CD4-positive, alpha-beta T cell treated with Interleukin-17A for 4 hours (primary cell): ENCODE measurements around the gene AMPH.
A peak's percentile ranks its signal among the peaks of the same experiment; 100 is the strongest.

Experiments
- DNase-seq: peaks from one replicate; pipeline ENCODE4 v3.0.0-alpha.2; 2020; ENCODE audit warnings: mixed read lengths

Gene AMPH

DNA sequence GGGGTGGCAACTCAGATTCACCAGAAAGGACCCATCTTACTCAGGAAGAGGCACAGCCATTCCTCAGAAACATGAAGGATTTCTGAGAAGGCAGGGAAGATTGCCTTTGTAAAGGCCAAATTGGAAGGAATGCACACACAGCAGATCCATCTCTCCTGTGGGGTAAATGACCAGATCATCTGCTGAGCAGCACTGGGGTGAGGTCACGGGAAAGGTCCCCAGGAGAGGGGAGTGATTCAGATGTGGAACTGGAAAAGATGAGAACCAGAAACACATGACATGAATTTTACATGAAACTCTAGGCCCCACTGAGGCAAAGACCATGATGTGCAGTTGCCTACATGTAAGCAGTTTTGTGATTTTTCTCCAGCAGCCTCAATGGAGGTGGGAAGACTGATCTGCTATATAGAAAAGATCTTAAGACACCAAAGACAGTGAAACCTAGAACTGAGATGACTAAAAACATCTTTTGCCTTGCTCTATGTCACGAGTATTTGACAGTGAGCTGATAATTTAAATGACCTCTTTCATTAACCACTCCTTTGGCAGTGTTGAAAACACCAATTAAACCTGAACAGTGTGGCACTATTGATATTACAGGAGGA is 91.6 kb downstream of the AMPH start:
- DNase-seq, result no peak

DNA sequence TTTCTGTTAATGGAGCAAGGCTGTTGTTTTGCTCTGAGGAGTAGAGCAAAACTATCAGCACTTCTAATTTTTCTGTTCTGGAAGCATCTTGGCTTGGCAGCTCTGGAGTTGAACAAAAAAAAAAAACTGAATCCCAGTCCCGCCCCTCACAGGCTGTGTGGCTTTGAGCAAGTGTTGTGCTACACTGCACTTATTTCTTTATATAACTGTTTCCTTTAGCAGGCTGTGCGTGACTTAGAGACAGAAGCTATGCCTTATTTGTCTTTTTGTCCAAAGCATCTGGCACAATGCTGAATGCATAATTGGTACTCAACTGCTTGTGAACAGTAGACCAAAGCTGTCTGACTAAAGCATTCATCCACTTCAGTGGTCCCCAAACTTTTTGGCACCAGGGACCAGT is 96.1 kb downstream of the AMPH start:
- DNase-seq, result no peak

DNA sequence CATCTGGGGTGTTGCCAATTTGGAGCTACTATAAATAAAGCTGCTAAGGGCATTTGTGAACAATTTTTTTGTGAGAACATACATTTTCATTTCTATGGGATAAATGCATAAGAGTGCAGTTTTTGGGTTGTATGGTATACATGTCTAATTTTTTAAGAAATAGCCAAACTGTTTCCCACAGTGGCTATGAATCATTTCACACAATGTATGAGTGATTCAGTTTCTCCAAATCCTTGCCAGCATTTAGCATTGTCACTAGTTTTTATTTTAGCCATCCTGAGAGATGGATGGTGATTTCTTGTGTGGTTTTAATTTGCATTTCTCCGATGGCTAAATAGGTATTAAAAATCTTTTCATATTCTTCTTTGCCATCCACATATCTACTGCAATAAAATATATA is 105.3 kb downstream of the AMPH start:
- no peak for DNase-seq

DNA sequence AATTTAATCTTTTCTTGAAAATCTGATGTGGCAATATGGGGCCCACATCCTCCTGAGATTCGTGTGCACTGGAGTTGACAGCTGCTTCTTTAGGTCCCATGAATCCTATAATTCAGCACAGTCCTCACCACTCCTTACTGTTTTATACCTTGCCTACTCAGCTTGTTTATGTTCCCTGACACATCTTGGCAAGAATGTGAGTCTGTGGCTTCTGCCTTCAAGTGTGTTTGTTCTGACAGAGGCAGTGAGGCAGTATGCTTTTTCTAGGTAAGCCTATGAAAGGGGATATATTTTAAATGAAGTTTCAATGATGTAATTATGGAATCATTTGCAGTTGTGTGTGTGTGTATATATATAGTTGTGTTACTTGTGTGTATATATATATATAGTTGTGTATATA is 106.4 kb downstream of the AMPH start:
- DNase-seq, result no peak

DNA sequence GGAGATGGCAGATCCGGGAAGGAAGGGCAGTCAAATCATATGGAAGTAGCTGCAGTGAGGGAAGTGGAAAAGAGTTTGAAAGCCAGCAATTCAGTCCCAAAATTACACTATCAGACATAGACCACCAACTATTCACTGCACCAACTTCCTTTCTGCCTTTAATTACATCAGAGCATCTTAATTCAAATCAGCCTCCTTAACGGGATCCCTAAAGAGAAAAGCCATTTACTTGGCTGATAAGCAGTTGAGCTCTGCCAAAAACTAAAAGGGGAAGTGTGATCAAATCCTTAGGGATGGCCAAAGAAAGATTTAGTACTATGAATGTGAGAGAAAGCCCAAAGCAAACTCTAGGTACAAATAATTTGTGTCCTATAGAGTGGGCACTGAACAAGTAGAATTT is 110.4 kb downstream of the AMPH start:
- DNase-seq, result no peak

DNA sequence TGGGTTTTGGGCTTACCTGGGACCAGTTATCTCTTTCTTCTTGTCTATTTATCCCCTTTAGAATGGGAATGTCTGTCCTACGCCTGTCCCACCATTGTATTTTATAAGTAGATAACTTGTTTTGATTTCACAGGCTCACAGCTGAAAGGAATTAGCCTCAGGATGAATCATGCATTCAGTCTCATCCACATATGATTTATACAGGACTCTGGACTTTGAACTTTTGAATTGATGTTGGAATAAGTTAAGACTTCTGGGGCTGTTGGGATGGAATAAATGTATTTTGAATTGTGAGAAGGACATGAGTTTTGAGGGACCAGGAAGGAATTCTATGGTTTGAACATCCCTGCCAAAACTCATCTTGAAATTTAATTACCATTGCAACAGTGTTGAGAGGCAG is 112.6 kb downstream of the AMPH start:
- no peak for DNase-seq

DNA sequence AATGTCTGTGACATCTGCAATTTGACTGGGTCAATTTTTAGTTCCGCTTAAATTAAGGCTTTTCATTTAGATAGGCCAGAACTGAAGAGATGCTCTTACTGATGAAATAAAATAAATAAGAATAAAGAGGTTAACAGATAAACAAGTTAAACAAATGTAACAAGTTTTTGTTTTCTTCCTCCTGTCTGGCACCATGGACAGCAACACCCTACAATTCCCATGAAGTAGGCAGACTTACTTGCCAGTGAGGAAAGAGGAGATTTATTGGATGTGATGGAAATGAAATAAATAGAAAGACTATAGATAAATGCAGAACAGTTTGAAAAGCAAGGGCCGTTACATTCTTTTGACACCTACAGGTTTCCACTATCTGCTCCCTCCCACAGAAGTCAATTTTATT is 118.5 kb downstream of the AMPH start:
- DNase-seq, result no peak

DNA sequence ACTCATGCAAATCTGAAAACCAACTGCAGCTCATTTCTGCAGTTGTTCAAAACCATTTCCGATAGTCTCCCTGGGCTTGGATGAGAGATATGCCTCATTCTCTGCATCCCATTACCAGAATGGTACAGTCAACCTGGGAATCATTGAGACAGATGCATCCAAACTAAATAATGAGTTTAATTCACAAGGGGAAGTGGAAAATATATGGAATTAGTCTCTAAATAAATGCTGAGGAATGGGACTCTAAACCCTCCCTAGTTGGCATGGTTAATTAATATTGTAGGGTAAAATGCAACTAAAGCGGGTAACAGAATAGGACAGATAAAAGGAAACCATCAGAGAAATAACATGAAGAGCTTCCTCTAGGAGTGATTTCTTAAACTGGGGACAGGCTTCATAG is 118.9 kb downstream of the AMPH start:
- DNase-seq, result no peak

DNA sequence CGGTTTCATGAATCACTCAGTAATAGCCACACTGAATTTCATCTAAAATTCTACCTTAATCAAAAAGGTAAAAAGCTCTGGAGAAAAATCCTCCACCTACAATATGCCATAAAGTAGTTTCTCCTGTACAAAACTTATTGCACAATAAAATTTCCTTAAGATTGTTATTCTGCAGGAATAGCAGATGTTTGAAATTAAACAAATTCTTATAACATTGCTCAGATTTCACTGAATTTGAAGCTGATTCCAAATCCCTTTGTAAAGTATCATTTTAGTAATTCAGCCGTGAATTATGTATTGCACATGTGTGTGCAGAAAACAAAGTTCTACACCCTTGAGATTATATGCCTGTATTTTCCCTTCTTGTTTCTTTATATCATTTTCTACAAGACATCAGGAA is 123.8 kb downstream of the AMPH start:
- DNase-seq, result no peak

DNA sequence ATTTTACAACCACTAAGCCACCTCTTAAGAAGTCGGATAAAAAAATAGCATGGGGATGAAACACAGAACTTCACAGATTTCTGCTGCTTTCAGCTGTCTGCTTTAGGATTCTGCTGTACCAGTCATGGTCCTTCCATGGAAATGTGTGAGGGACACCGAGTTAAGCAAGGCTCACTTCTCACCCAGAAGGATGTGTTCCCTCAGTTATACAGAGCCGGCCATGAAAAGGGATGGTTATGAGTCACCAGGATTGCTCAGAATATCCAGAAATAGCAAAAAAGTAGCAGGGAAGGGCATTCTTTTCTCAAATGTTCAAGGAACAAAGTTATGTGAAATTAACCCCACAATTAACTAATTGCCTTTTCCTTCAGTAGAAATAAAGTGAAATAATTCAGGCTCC is 124.4 kb downstream of the AMPH start:
- no peak for DNase-seq

DNA sequence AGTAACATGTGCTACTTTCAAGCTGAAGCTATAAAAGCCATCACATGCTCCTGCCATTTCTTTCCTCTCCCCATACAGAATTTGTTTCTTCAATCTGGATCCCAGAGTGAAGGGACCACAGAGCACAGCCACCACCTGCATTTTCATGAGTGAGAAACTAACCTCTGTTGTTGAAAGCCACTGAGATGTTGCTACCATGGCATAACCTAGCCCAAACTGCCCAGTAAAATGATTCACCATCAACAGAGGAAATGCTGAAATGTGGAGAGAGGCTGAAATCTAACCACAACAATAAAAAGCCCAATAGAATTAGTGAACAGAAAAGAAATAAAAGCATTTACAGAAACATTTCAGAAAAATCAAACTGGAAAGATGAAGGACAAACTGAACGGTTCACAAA is 125.2 kb downstream of the AMPH start:
- DNase-seq, result no peak

DNA sequence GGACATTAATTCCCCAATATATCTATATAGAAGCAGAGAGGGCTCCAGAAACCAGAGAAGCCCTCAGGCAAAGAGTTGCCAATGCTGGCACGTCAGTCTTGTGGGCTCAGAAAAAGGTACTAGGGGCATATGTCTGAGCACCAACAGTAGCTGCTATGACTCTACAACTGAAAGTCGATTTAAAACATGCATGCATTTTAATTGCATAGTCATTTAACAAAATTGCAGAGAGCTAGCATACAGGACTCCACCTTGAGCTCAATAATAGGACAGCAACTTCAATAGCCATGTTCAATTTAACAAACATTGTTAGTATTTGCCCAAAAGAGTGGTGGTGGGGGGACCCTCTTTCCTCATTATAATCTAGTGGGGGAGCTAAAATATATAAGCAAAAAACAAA is 126.5 kb downstream of the AMPH start:
- no peak for DNase-seq

DNA sequence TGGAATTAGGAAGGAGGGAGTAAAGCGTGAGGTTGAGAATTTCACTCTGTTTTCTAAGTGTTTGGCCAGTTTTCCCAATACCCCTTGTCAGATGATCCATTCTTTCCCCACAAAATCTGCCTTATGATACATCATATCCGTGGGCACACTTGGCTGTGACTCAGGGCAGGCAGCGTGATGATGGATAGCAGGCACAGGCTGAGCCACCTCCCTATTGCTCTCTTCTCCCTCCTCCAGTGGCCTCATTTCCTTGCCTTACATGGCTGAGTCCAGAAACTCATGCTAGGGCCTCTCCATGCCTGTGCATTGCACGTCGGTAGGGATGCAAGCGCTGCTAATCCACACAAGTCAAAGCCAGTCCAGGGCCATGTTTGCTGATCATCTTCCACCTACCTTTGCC is 128.3 kb downstream of the AMPH start:
- no peak for DNase-seq

DNA sequence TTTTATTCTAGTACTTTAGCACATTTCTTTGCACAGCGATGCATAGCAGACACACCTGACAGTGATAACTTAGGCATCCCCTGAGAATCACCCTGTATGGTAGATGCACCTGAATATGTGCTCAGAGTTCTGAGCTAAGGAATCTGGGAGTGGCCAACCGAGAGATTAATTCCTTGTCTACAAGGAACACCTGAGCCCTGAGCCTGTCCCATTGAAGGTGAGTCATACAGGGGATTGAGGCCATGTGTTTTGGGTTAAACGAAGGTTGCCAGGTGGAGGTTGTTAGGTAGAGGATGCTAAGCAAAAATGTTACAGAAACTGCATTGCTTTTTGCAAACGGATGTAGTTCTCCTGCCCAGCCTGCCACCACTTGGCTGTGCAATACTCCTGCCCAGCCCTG is 128.9 kb downstream of the AMPH start:
- DNase-seq, result no peak

DNA sequence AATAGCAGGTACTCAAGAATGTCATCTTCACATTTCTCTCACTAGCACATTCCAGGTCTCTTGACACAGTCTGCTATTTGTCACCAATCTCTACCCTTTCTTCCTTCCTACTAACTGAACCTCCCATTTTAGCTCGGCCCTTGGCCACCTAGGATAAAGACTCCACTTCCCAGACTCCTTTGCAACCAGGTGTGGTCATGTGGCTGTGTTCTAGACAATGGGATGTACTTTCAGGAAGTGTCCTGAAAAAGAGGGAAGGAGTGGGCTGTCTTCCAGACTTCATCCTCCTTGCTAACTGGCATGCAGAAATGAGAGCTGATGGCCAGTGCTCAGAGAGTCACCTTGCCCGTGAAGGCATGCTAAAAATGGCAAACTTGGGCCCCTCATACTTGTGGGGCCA is 139.2 kb downstream of the AMPH start:
- no peak for DNase-seq

DNA sequence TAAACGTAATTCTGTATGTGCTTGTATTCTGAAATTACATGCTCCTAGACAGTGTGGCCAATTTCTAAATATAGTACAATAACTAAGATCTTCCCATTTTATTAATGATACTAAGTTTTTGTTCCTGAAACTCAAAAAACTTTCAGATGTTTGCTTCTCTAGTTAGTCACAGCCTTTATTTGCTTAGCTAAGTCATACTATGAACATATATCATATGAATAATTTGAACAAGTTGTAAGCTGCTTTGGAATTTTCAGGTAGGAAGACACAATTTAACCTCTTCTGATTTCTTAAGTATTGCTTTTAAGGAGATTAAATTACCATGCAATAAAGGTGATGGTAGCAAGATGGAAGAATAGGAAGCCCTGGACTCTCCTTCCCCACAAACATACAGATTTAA is 148.7 kb downstream of the AMPH start:
- DNase-seq, result no peak

DNA sequence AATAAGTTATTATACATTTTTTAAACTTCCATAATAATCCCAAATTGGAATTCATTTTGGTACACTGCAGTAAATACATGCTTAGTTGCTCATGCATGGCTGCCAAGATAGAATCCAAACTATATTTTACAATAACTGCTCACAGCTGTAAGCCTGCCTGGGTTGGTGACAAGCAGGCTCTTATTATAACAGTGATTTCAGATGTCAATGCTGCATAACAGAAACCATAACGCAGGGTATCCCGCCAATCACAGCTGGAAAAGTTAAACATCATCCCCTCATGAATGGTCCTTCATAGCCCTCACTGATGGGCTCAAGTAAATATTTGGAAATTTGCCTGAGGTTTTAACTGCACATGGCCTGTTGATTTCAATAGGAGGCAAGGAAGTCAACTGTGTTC is 149.8 kb downstream of the AMPH start:
- no peak for DNase-seq

DNA sequence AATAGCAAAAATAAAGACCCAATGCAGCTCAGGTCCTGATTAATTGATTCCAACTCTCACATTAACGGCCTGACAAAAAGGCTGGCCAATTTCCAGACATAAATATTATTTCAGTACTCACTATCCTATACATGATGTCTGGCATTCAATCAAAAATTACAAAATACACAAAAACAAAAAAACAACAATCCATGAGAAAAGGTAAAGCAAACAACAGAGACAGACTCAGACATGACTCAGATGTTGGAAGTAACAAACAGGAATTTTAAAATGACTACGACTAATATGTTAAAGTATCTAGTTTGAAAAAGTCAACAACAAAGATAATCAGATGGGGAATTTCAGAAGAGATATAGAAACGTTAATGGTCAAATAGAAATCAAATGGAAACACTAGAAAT is 152.8 kb downstream of the AMPH start:
- no peak for DNase-seq

DNA sequence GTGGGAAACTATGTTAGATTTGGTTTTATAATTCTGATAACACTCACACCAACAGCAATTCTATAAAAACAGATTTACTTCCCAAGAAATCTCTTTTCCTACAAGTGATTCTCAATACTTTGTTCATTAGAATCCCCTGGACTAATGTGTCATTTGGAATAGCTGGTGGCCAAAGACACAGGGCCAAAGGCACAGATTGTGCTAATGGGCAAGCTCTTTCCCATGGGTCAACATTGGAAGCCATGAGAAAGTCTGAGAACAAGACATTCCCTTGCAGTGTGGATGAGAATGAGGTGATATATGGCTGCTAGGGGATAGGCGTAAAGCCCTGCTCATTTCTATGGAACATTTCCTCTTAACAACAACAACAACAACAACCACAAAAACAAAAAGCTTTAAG is 153.8 kb downstream of the AMPH start:
- no peak for DNase-seq

DNA sequence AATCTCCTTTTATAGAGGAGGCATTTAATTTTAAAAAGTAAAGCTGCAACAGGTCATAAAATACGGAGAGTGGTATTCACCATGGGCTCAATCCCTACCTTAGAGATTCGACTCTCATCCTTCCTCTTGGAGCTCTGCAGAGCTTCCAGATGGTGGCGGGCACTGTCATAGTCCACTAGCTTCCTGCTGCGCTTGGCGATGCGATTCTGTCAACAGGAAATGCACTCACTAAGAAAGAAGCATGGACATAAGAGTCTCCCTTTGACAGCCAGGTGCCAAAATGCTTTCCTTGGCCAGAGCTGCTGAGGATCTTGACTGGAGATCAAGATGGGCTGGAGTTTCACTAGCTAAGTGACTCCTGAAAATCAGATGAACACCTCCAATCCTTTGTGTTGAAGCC is 154.4 kb downstream of the AMPH start:
- no peak for DNase-seq

DNA sequence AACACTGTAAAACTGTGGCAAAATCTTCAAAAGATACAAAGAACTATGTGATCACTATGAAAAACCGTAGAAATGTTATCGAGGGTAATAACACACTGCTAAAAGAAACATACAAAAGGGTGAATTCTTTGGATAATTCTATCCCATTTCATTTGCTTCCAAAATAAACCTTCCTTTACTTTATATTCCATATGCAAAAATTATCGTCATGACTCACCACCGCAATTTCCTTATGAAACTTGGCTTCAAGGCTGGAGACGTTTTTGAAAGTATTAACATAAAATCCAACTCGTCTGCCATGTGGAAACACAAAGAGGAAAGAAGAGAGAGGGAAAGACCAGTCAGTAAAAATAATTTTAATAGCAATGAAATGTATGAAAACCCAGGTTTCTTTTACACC is 165.2 kb downstream of the AMPH start:
- DNase-seq, result no peak

DNA sequence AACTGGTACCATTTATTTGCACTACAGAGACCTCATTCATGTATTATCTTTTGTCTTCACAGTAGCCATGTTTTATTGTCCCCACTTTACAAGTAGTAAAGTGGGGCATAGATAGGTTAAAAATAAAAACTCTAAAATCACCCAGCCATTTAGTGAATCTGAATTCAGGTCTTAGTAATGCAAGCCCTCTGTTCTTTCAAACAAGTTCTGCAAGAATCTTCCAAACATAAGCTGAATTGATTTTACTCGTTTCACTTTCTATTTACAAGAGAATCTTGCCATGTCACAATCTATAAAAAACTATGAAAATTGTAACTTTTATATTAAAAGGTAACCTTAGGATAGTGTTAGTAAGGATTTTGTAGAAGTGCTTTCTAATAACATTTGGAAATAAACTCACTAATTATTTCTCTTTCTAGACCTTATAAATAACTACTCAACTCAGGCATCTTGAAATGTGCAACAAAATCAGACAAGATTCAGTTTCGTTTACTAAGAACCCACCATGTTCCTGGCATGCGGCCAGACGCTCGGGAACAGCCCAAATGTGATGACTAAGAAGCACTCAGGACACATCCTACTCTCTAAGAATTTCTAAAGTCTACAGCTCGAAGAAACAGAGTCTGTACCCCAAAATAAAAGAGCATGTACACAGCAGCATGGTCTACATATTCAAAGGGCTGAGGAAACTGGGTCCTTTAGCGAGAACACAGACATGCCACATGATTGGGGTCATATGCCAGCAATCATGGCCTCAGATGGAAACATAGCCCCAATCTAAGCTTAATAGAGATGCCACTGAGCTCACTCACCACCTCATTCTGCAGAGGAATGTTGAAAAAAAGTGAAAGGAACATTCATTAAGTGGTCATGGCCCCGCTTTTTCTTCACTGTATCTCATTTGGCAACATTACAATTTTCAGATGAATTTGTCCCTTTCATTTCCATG is 167.6 kb downstream of the AMPH start:
- peak; percentile 83 for DNase-seq

DNA sequence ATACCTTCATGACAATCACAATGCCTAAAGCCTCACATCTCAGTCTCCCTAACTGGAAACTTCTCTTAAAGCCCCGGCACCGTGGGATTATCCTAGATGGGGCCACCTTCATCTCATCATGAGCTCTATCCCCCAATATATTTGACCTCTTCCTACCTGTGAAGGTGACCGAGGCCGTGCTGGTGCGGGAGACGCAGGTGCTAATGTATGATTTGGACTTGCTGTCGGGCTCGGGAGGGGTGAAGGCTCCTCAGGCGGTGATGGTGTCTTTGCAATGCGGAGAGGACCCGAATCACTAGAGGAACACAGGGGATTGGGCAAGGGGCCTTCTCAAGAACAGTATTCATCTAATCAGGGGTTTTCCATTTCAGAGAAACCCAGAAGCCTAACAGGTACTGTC is 168.4 kb downstream of the AMPH start:
- no peak for DNase-seq

DNA sequence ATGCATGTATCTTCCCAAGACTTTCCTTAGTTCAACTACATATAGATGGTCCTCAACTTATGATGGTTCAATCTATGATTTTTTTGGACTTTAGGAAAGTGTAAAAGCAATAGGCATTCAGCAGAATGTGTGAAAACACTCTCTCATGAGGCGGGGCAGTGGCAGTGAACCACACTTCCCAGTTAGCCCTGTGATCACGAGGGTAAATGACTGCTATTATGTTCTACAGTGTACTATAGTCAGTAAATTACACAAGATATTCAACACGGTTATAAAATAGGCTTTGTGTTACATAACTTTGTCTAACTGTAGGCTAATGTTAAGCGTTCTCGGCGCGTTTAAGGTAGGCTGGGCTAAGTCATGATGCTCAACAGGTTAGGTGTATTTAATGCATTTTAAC is 169.3 kb downstream of the AMPH start:
- no peak for DNase-seq

DNA sequence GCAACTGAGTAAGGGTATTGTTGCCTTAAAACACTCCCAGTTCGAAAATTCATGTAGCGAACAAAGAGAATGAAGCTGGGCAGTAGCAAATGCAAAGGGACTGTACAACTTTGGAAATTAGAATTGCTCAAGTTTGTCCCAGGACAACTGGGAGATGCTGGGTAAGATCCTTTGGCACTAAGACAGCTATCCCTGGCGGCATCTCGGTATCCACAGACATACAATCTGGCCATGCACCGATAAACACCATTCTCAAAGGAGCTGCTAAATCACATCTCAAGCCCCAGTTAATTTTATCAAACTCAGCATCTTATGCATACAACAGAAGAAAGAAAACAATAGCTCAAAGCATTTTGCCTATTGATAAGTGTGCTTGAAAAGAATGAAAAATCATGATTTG is 177.3 kb downstream of the AMPH start:
- no peak for DNase-seq
